HG02943 (cell line): ENCODE data around the gene SLC29A4.
"Not testable (repeated sequence)": the region's sequence is repeated elsewhere in the genome, so short reads cannot be mapped to it uniquely, and the experiment has no call there.

Source experiments
- ATAC-seq: cut with Tn5 transposase; IDR thresholded peaks from one replicate; pipeline ENCODE4 v1.9.1; 2021; ENCODE audit warnings: mild to moderate bottlenecking, low read depth, moderate library complexity; ENCODE audit not compliant: unreplicated experiment

The SLC29A4 gene

DNA sequence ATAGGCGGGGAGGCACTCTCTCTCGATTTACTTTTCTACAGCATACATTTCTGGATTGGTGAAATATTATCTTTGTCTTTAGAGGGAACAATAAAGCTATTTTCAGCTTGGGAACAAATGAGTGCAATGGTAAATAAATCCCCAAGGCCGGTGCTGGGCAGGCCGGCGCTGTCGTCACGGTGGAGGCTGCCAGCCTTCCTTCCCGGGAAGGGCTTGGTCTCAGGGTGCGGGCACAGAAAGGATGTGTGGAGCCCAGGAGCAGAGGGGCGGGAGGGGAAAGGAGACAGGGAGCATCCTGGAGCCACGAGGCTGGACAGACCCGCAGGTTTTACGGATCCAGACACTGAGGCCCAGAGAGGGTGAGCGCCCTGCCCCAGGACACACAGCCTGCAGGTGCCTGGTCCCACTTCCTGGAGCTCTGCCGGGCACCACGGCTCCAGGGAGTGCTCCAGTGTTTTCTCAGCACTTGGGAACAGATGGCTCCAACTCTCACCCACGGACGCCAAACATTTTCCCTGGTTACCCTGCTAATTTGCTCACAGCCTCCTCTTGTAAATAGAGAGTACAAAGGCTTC lies 8.8 kb upstream of the SLC29A4 start:
- not testable (repeated sequence) for ATAC-seq

DNA sequence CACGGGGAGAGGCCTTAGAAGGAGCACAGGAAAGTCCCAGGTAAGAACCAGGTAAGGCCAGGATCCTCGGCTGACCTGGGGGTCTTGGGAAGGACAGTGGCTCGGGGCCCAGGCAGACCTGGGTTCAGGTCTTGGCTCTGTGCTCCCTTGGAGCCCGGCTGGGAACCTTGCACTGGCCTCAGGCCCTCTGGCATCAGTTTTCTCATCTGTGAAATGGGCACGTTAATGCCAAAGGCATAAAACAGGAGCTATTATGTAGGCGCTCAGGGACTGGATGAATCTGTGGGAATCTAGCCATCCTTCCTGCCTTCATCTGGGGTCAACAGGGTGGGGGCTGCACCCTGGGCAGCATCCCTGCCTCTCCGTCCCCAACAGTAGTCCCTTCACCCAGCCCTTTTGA lies 8.3 kb upstream of the SLC29A4 start:
- no peak for ATAC-seq

DNA sequence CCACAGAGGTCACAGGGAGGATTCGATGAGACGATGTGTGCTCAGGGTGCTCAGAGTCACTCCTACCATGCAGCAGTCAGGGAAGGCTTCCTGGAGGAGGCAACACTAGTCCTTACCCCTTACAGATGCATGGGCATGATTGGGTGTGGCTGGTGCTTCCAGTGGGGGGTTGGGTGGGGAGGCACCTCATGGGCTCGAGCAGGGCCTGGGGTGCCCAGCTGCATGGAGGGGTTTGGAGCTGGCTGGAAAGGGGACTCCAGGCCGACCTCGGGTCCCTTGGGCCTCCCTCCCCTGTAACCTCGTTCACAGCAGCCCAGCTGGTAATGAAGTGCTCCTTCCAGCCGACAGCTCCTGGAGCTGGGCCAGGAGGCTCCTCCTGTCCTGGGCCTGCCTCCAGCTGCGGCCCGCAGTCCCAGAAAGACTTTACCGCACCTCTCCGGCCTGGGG lies 7.7 kb upstream of the SLC29A4 start:
- not testable (repeated sequence) for ATAC-seq

DNA sequence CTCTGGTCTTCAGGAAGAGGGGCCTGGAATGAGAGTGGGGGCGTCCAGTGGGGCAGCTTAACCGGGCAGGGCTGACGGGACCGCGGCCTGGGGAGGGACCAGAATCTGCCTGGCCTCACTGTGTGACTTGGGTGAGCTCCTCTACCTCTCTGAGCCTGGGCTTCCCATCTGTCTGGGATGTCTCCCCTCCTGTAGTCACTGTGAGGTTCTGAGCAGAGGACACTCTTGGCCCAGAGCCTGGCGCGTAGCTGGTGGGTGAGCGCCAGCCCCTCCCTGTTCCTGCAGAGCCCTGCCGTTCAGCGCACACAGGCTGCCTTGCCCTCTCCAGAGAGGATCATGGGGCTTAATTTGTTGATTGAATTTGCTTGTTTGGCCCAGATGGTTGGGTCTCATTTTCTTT lies 7.2 kb upstream of the SLC29A4 start:
- ATAC-seq = not testable (repeated sequence)

DNA sequence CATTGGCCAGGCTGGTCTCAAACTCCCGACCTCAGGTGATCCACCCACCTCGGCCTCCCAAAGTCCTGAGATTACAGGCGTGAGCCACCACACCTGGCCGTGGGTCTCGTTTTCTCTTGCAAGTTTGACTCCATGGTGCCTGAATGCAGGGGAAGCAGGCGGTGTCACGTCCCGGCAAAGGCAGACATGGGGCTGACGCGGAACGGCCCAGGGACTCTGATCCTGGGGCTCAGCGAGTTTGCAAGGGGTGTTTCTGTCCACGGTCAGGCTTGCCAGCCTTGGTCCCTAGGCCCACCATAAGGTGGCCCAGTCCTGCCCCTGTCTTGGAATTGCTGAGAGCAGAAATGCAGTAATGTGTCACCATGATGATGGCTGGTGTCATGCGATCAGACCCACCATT lies 6.6 kb upstream of the SLC29A4 start:
- ATAC-seq = not testable (repeated sequence)

DNA sequence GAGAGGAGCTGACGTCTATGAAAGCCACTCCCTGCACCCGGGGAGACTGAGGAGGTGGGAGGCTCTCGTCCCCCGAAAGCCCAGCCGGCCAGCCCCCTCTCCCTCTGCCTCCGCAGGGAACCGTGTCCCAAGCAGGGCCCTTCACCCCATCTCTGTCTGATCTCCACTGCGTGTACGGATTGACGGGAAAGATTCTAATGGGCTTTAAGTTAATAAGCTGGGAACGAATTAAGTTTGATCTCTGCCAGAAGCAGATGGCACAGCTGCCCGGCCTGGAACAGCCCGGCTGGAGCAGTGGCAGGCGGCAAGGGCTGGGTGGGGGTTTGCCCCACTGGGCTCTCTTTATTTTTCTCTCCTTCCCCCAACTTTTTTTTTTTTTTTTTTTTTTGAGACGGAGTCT lies 6.1 kb upstream of the SLC29A4 start:
- no peak for ATAC-seq

DNA sequence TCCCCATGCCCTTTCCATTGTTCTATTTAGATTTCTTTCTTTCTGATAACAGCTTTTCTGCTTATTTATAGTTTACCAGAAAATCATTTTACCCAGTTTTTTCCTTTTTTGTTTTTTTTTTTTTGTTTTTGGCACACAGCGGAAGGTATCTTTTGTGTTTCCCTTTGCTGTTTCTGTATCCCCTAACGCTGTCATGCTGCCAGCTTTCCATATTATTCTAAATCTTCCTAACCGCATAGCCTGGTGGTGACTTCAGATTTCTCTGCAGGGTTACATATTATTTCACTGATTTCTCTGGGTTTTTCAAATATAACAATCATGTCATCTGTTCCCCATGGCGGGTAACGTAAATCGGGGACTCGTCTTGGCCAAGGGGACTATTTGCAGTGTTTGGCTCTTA lies 4.0 kb upstream of the SLC29A4 start:
- ATAC-seq = no peak

DNA sequence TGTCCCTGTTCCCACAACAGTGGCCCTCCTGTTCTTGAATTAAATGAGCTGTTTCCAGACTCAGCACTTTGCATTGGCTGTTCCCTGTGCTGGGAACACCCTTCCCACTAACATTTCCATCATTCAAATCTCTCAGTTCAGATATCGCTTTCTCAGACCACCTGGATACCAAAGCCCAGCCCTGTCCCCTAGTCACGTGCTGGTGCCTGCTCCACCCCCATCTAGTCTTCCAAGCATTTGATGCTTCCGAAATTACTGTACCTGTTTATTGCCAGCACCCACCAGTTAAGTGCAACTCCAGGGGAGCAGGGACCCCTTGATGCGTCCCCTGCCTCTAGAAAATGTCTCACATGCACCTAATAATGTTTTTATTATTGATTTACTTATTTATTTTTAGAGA lies 3.0 kb upstream of the SLC29A4 start:
- no peak for ATAC-seq

DNA sequence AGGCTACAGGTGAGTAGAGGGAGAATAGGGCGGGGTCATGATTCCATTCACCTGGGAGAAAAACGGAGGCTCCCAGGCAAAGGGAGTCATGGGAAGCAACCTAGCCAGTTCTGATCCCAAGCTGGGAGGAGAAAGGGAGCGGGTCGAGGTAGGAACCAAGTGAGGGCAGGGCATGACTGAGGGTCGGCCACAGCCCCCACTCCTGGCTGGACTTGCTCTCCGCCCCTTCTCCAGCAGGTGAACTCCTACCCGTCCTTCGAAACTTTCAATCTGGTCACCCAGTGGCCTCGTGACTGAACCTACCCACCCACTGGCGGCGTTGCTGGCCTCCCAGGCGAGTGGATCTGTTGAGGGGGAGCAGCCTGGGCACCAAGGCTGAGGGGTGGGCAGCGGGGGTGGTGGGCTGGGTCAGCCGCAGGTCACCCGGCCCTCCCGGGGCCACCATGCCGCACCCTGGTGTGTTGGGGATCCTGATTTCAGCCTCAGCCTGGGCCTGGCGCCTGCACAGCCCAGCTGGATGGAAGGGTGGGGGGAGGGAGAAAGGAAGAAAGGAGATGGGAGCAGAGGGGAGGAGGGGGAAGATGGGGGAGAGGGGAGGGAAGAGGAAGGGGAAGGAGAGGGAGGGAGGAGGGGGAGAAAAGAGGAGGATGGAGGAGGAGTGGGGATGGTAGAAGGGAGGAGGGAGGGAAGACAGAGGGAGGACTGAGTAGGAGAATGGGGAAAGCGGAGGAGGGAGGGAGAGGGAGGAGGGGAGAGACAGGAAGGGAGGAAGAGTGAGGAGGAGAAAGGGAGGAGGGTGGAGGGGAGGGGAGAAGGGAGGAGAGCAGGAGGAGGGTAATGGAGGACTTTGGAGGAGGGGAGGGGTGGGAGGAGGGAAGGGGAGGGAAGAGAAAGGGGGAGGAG lies 894 bp upstream of the SLC29A4 start:
- not testable (repeated sequence) for ATAC-seq

DNA sequence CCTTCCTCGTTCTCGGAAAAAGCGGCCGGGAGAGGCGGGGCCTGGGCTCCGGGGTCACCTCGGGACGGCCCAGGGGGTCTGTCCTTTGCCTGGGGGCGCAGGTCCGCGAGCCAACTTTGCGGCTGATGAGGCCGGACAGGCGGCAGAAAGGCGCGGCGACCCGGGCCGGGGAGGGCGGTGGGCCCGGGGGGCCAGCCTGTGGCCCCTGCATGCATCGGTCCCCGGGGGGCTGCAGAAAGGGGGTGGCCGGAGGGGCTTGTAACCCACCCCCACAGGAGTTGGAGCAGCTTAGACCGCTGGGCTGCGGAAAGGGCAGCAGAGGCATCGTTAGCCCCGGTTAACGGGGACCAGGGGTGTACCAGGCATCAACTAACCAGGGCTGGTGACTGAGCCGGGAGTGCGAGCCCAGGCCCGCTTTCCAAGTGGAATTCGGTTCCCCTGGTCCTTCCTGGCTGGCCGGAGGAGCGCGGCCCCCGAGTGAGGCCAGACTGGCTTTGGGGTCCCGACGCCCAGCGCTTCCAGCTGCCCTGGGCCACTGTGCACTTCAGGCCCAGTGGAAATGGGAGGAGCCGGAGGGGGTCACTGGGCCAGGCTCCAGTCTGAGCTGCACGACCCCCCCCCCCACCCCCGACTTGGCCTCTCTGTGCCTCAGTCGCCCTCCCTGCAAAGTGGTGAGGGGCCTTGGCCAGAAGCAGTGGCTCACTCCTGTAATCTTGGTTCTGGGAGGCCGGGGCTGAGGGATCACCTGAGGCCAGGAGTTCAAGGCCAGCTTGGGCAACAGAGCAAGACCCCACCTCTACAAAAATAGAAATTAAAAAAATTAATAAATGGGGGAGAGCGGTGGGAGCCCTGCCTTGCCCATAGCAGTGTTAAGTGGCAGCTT lies 919 bp downstream of the SLC29A4 start:
- no peak for ATAC-seq

DNA sequence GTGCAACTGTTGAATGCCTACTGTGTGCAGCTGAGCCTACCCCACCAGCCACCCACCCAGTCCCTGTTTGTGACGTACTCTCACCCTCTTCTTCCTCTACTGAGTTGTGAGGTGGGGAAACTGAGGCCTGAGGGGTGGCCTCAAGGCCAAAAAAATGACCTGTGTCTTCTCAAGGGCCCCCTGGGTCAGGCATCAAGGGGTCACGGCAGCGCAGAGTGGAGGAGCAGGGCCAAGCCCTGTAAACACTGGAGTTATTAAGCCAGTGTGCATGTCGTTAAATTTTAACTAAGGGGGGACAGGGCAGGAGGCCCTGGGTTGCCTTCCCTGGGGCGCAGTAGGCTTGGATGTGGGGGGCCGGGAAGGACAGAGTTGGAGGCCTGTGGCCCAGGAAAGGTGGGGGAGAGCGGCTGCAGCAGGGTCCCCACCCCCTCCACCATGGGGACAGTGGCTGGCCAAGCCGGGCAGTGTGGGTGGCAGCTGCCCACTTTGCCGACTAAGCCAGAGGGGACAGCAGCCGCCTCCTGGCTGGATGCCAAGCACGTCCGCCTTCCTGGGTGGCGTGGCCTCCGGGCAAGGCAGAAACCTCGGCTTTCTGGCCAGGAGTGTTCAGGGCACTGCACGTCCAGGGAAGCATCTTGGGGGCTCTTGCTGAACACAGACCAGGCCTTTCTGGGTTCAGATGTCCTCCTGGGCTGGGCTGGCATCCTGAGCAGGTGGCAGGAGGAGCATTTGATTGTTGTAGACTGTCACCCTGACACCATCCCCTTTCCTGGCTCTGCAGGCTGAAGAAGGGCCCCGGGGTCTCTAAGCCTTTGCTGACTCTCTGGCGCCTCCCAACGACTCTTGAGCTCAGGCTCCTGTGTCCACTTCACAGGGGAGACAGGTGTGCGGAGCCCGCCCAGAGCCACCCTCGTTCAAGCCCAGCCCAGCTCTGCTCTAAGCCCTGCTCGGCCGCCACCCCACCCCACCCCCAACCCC lies 1.9 kb downstream of the SLC29A4 start:
- ATAC-seq = no peak

DNA sequence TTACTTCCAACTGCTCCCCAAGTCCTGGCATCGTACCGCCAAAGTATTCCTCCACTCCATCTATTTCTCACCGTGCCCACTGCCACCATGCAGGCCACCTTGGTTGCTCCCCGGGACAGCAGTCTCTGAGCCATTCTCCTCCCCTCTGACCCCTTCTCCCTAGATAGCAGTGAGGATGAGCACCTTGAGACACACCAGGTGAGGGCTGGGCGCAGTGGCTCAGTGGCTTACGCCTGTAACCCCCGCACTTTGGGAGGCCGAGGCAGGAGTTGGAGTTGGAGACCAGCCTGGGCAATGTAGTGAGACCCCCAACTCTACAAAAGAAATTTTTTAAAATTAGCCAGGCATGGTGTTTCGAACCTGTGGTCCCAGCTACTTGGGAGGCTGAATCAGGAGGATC lies 4.2 kb downstream of the SLC29A4 start:
- ATAC-seq = no peak

DNA sequence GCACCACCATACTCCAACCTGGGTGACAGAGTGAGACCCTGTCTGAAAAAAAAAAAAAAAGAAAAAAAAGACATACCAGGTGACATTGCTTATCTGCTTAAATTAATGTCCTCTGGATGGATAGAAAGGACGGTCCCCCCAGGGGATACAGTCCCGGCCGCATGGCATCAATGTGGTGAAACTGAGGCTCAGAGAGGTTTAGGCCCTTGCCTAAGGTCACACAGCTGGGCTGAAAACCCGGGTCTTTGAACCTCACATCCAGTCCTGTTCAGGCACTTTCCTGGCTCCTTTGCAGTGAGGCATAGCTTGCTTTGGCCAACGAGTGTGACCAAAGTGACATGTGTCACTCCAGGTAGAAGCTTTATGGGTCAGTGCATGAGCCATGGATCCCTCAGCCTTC lies 4.6 kb downstream of the SLC29A4 start:
- not testable (repeated sequence) for ATAC-seq

DNA sequence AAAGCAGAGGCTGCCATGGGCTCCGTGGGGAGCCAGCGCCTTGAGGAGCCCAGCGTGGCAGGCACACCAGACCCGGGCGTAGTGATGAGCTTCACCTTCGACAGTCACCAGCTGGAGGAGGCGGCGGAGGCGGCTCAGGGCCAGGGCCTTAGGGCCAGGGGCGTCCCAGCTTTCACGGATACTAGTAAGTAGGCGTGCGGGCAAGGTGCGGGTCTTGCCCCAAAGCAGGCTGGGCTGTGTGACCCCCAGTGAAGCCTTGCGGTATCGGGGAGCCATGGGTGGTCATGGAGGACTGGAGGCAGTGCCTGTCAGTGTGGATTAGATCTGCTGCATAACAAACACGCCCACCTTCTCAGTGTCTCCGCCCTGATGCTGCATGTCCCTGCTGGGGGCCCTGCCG lies 5.1 kb downstream of the SLC29A4 start:
- ATAC-seq = no peak

DNA sequence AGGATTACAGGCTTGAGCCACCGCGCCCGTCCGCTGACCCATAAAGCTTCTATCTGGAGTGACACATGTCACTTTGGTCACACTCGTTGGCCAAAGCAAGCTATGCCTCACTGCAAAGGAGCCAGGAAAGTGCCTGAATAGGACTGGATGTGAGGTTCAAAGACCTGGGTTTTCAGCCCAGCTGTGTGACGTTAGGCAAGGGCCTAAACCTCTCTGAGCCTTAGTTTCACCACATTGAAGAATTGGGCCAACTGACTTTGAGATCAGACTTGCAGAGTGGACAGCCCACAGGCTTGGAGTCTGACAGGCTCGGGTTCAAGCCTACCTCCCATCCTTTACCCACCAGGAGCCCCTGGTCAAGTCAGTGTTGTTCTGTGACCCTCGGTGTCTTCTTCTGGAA lies 5.8 kb downstream of the SLC29A4 start:
- not testable (repeated sequence) for ATAC-seq

DNA sequence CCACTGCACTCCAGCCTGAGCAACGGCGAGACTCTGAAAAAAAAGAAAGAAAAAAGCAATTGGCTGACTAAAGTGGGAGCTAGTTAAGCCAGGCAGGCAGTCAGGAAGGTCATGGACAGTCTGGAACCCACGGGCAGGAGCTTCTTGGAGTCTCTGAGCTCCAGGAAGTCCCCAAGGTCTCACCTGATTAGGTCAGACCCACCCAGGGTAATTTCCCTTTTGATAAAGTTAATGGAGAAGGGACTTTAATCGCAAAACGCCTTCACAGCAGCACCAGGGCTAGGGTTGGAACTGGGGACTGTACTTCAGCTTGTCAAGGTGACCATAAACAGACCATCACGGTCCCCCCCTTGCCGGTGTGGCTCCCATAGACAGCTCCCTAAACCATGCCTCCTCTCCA lies 6.6 kb downstream of the SLC29A4 start:
- ATAC-seq = no peak

DNA sequence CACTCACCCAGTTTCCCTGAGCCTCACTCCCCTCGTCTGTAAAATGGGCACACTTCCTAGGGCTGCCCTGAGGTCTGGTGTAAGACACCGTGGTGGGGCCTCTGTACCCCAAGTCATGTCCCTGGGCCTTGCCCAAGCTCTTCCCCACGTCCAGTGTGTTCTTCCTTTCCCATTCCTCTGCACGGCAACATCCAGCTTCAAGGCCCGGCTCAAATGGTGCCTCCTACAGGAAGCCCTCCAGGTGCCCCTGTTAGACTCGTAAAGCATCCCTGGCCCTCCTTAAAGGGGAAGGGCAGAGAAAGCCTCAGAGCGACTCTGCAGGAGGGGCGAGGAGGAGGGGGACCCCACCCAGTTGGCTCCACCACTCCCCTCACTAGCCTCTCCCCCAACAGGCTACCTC lies 8.6 kb downstream of the SLC29A4 start:
- no peak for ATAC-seq

DNA sequence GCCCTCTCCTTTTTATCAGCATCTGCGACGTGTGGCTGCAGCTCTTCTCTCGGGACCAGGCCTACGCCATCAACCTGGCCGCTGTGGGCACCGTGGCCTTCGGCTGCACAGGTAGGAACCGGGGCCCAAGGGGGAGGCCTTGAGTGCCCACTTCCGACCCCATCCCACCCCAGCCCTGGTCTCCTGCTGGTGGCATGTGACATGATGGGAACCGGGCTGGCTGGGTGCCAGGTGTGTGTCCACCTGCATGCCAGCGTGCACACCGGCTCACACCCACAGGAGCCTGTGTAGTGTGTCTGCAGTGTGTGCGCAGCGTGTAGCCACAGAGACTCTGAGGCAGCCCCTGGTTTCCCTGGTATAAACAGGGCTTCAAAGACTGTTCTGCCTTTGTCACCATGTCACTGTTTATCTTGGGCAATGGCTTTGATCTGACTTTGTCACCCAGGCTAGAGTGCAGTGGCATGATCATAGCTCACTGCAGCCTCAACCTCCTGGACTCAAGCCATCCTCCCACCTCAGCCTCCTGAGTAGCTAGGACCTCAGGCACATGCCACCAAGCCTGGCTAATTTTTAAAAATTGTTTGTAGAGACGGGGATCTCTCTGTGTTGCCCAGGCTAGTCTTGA lies 9.1 kb downstream of the SLC29A4 start:
- ATAC-seq = not testable (repeated sequence)

DNA sequence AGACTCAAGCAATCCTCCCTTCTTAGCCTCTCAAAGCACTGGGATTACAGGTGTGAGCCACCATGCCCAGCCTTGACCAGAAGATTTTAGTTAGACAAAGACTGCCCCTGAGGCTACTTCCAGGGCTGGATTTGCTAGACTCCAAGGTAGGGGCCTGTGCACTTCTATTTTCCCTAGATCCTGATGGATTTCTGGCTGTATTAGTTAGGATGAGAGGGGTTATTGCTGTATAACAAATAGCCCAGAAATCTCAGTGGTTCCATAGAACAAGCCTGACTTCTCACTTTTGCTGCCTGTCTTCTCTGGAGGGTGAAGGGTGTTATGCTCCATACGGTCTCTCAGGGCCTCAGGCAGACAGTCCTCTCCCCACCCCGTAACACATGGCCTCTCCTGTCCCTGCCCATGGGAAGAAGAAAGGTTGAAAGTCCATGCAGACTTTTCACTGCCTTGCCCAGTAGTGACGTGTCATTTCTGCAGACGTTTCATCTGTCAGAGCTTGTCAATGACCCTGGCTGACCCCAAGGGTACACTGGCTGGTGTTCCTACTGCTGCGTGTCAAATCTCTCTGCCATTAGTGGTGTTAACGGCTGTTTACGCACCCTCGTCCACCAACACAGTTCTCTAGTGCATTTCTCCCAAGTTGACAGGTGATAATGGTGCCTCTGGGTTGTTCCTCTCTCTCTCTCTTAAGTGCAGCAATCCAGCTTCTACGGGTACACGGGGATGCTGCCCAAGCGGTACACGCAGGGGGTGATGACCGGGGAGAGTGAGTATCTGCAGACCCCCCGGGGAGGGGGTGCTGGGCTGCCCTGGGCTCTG lies 11.6 kb downstream of the SLC29A4 start:
- ATAC-seq = no peak
